PFSK-1 (cell line): ENCODE results near the gene TTYH1.

ENCODE experiments used
- FOXP2 ChIP-seq: optimal IDR thresholded peaks from 2 replicates; pipeline ENCODE3; 2011; ENCODE audit warnings: borderline replicate concordance, control low read depth, inconsistent platforms; ENCODE audit not compliant: insufficient read depth; ENCODE audit errors: extremely low read length, extremely low read depth
- POLR2AphosphoS5 ChIP-seq: IDR thresholded peaks from 2 replicates; pipeline ENCODE4 v1.6.1; 2012; ENCODE audit warnings: low read depth, mild to moderate bottlenecking, control low read depth, low read length, moderate library complexity
- SIN3A ChIP-seq: IDR thresholded peaks from 2 replicates; pipeline ENCODE4 v1.6.1; 2012; ENCODE audit warnings: mild to moderate bottlenecking, low read length, moderate library complexity, borderline replicate concordance; ENCODE audit not compliant: insufficient read depth
- TAF1 ChIP-seq: IDR thresholded peaks from 2 replicates; pipeline ENCODE4 v1.6.1; 2012; ENCODE audit warnings: low read length, control low read depth, borderline replicate concordance; ENCODE audit not compliant: insufficient read depth

- TF ChIP-seq POLR2AphosphoS5 (no peak), SIN3A (no peak), TAF1 (no peak), FOXP2 (no peak)
These were observed 46.1 kb upstream of the TTYH1 start for GRCh38 chr19:54369082-54369687.
